ENCODE results near the gene INHBC.

Gene INHBC

GRCh38 chr12:57455374-57456144 is 21.0 kb downstream of the INHBC start:
- DNase-seq, result no peak

- DNase-seq, result no peak
These were observed 21.6 kb downstream of the INHBC start for GRCh38 chr12:57456145-57456700.

DNA sequence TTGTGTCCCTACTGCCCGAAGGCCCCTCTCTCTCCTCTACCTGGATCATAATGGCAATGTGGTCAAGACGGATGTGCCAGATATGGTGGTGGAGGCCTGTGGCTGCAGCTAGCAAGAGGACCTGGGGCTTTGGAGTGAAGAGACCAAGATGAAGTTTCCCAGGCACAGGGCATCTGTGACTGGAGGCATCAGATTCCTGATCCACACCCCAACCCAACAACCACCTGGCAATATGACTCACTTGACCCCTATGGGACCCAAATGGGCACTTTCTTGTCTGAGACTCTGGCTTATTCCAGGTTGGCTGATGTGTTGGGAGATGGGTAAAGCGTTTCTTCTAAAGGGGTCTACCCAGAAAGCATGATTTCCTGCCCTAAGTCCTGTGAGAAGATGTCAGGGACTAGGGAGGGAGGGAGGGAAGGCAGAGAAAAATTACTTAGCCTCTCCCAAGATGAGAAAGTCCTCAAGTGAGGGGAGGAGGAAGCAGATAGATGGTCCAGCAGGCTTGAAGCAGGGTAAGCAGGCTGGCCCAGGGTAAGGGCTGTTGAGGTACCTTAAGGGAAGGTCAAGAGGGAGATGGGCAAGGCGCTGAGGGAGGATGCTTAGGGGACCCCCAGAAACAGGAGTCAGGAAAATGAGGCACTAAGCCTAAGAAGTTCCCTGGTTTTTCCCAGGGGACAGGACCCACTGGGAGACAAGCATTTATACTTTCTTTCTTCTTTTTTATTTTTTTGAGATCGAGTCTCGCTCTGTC is 22.3 kb downstream of the INHBC start:
- DNase-seq, result no peak

DNA sequence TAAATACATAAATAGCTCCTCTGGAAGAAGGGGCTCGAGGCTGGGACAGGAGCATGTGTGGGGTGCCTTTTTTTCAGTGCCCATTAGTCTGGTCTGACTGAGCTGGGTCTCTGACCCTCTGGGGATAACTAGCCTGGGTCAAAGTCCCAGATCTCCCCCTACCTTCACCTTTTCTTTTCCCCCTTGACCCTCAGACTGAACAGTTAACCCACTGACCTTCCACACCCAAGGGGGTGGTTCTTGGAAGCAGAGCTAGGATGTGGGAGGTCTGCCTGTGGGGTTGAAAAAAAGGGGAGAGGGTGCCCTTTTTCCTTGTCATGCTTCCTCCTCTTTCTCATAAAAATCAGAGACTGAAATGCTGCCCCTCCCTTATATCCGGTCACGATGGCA is 24.1 kb downstream of the INHBC start:
- DNase-seq, result no peak

GRCh38 chr12:57459055-57459749 is 24.6 kb downstream of the INHBC start:
- peak; percentile 94 for DNase-seq

- no peak for DNase-seq
These were observed 25.3 kb downstream of the INHBC start, which contains the start of gene GLI1 for GRCh38 chr12:57459750-57460467. TSS of gene GLI1 (plus strand) at chr12:57459785. CDS start at chr12:57463692, 3,907 bp downstream.

DNA sequence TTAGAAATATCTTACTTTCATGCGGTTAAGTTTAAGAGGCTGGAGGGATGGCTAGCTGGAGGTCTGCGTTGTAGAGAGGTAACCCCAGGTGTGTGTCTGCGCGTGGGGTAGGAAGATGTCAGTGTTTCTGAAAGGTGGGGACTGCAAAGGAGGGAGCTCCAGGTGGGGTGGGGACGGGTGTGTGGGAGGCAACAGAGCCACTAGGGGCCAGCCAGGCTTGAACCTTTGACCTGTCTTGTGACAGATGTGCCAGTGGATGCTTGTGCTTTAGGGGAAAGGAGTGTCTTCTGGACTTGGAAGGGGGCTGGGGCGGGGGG is 25.8 kb downstream of the INHBC start:
- DNase-seq, result no peak

DNA sequence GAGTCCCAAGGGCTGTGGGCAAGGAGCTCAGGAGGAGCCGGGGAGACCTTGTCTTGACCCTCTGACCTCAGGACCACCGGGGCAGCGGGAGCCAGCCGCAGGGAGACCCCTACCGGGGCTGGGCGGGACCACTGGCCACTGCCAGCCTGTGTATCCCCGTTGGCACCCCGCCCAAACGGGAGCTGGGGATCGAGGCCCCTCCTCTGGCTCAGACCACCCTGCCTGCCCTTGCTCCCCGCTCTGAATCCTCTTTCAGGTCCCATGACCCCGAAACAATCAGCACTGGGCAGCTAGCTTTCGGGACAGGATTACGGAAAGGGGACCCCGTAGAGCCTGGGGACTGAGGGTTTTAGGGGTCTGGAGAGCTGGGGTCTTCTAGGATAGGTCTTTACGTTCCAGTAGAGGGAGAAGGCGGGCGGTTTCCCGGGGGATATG is 26.3 kb downstream of the INHBC start:
- no peak for DNase-seq

GRCh38 chr12:57461276-57461916 is 26.8 kb downstream of the INHBC start:
- no peak for DNase-seq

DNA sequence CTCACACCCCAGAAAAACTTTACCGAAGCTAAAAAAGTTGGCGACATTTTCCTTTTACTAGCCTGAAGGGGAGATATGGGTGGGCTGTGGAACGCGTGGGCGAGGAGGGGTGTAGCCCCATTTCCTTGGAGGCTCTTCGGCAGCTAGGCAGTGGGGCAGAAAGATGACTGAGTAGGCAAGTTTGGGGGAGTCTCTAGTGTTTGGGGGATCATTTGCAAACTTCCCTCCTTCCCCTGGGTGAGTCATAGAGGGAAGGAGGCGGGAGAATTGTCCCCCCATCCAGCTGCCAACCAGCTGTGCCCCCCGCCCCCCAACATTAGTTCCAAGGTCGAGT is 27.3 kb downstream of the INHBC start:
- no peak for DNase-seq

GRCh38 chr12:57462251-57462911 is 27.8 kb downstream of the INHBC start:
- peak; percentile 85 for DNase-seq

DNA sequence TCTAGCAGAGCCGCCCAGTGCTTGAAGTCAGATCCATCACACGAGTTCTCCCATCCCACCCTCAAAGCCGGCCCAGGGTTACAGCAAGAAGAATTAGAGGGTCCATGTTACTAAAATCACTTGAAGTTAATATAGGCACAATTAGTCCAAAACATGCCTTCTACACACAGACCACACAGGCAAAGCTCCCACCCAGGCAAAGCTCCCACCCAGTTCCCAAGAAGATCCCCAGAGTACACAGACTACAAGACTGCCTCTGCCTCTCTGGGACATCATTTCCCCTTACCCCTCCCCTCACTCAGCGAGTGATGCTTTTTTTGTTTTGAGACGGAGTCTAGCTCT is 28.3 kb downstream of the INHBC start:
- DNase-seq, result no peak

DNA sequence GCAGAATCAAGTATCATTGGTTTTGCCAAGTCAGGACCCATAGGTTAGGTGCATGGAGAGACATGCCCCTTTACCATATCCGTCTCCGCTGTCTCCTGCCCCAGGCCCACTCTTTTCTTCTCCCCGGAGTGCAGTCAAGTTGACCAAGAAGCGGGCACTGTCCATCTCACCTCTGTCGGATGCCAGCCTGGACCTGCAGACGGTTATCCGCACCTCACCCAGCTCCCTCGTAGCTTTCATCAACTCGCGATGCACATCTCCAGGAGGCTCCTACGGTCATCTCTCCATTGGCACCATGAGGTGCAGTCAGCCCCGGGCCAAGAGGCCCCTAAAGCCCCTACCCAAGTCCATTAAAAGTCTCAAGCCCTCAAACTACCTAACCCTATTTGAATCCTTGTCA is 30.0 kb downstream of the INHBC start:
- DNase-seq, result no peak

DNA sequence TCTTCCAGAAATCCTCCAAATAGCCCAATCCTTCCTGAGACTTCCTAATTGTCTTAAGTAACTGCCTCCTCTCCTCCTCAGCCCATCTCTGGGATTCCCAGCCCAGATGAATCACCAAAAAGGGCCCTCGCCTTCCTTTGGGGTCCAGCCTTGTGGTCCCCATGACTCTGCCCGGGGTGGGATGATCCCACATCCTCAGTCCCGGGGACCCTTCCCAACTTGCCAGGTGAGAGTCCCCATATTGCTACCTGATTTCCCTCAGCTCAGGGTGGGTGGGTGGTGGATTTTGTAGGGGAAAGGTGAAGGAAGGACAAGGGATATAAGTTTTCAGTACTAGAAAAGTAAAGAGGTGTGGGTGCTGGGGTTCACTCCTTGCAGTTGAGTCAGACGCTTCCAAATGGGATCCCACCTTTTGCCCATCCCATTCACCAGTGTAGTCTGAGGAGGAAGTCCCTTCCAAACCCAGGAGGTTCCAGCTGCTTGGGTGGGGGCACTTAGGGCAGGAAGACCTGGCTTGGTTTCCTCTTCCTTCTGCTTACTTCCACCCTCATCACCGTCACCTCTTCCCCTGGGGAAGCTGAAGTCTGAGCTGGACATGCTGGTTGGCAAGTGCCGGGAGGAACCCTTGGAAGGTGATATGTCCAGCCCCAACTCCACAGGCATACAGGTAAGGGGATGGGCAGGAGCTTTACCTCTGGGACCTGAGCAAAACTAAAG is 30.6 kb downstream of the INHBC start:
- DNase-seq, result no peak

GRCh38 chr12:57465747-57466505 is 31.3 kb downstream of the INHBC start:
- DNase-seq, result no peak

DNA sequence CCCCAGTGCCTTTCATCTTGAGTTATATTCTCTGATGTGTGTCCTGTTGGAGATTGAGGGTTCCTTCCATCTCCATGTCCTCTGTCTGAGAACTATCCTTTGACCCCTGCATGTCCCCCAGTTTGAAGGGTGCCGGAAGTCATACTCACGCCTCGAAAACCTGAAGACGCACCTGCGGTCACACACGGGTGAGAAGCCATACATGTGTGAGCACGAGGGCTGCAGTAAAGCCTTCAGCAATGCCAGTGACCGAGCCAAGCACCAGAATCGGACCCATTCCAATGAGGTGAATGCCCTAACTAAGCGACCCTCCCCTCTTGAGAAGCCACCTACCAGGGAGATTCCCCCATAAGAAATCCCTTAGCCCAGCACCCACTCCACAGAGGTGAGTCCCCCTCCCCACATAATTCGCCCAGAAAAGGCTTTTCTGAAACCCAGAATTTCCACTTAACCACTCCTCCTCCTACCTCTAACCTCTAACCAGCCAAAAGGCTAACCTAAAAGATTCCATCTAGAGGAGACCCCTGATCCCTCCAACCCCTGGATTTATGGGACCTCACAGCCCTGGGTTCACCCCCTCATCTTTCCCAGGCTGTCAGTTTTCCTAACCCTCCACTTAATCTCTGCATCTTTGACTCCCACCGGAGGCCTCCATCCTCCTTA is 32.8 kb downstream of the INHBC start:
- no peak for DNase-seq

DNA sequence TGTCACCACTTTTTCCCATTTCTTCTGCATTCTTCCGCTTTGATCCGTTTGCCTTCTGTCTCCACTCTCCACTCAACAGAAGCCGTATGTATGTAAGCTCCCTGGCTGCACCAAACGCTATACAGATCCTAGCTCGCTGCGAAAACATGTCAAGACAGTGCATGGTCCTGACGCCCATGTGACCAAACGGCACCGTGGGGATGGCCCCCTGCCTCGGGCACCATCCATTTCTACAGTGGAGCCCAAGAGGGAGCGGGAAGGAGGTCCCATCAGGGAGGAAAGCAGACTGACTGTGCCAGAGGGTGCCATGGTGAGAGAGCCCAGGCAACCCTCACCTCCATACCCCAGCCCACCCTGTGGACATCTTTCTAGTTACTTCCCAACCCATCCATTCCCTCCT is 33.3 kb downstream of the INHBC start:
- no peak for DNase-seq

DNA sequence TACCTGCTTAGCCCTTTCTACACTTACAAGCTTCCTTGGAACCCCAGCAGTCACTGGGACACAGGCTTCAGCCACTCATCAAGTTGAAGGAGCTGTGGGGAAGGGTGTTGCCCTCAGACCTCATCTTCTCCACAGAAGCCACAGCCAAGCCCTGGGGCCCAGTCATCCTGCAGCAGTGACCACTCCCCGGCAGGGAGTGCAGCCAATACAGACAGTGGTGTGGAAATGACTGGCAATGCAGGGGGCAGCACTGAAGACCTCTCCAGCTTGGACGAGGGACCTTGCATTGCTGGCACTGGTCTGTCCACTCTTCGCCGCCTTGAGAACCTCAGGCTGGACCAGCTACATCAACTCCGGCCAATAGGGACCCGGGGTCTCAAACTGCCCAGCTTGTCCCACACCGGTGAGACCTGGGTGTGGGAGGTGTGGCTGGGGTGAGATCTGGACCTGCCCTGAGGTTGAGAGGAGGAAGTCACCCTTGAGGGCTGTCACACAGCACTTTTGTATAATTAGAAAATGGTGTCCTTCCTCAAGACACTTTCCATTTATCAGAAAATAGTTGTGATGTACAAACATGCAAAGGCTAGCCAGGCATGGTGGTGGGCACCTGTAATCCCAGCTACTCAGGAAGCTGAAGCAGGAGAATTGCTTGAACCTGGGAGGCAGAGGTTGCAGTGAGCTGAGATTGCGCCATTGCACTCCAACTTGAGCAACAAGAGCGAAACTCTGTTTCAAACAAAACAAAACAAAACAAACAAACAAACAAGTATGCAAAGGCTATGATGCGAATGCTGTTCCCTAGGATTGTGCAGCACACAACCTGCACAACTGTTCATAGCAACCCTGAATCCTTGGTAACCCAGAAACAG is 34.9 kb downstream of the INHBC start:
- no peak for DNase-seq

All from DMS 273 treated with DMSO at 0.1 percent for 48 hours (cell line).